HepG2 (cell line): ENCODE data around the gene RAB17. TPM values are rescaled to one million over a fixed set of nuclear protein-coding genes. Genes with fewer than 3 reads are reported as not detected.
A peak's percentile ranks its signal among the peaks of the same experiment; 100 is the strongest.

Source experiments
- ATAC-seq: fragments of 200-7000 bp; cut with Tn5 transposase; 3 replicates; pipeline ENCODE4 v1.9.1; 2020; ENCODE audit warnings: mild to moderate bottlenecking, moderate library complexity
- BruUV-seq: library from RNA; stranded (reverse); fragments of 400-500 nt; replicated peaks from 2 replicates; lab custom pipeline; 2021; lab: Mats Ljungman, UMichigan
- CTCF ChIA-PET: fragments of 300-600 bp; formaldehyde crosslinking; extraction: SDS; loops from one replicate; lab custom pipeline; 2021; ENCODE audit warnings: low total read pairs, inconsistent platforms, low intra/inter-chr PET ratio; lab: Yijun Ruan, JAX
- POLR2A ChIA-PET: fragments of 350-600 bp; sonication (Branson Sonifier 250); formaldehyde crosslinking; loops from one replicate; lab custom pipeline; 2020; ENCODE audit warnings: antibody characterized with exemption, inconsistent platforms; lab: Yijun Ruan, JAX
- DNase-seq: peaks from one replicate; pipeline ENCODE4 v3.0.0-alpha.2; 2015; ENCODE audit warnings: low spot score
- FAIRE-seq: peaks from 3 replicates; lab custom pipeline; 2011; peaks lifted over from hg19 to GRCh38; lab: Jason Lieb, UNC
- H2AFZ ChIP-seq: one replicate; pipeline ENCODE4 v1.6.1; 2011; ENCODE audit warnings: low read length, inconsistent platforms
- H3K27ac ChIP-seq: fragments of 300-600 bp; 3 replicates; pipeline ENCODE4 v1.8.0; 2011; ENCODE audit warnings: mixed run types, mild to moderate bottlenecking, mixed read lengths, low read length, inconsistent platforms; ENCODE audit not compliant: insufficient read depth; ENCODE audit errors: extremely low read length
- H3K27me3 ChIP-seq, 2 experiments: fragments of 200-600 bp in 1 of 2; 2 replicates in 1 of 2; 3 replicates in 1 of 2; pipeline versions ENCODE4 v1.6.0 to v1.8.0; 2011; ENCODE audit warnings: low read length in 2 of 2, mild to moderate bottlenecking in 2 of 2, moderate library complexity in 2 of 2, inconsistent platforms in 1 of 2; ENCODE audit not compliant: insufficient read depth in 2 of 2, control insufficient read depth in 1 of 2
- H3K36me3 ChIP-seq, 2 experiments: fragments of 200-600 bp in 1 of 2; replicated peaks in 1 of 2; 2 replicates in 1 of 2; 3 replicates in 1 of 2; pipeline versions ENCODE4 v1.5.1 to v1.8.0; 2011; ENCODE audit warnings: low read length in 2 of 2, inconsistent platforms in 1 of 2; ENCODE audit not compliant: insufficient read depth in 2 of 2, control insufficient read depth in 1 of 2
- H3K4me1 ChIP-seq: 2 replicates; pipeline ENCODE4 v1.5.1; 2012; ENCODE audit warnings: low read length, inconsistent platforms; ENCODE audit not compliant: insufficient read depth
- H3K4me2 ChIP-seq: 2 replicates; pipeline ENCODE4 v1.6.0; 2011; ENCODE audit warnings: low read depth, low read length, inconsistent platforms
- H3K4me3 ChIP-seq, 3 experiments: fragments of 200-600 bp in 1 of 3; sonication (generic), shearing (Covaris generic) in 1 of 3; replicated peaks in 1 of 3; 2 replicates each; pipeline ENCODE4 v1.5.1; 2011 to 2016; ENCODE audit warnings: low read length in 3 of 3, inconsistent platforms in 2 of 3, low read depth in 2 of 3, mild to moderate bottlenecking in 2 of 3, control low read depth in 1 of 3, mixed read lengths in 1 of 3; ENCODE audit not compliant: insufficient read depth in 1 of 3
- H3K79me2 ChIP-seq: one replicate; pipeline ENCODE4 v1.6.1; 2011; ENCODE audit warnings: low read length, inconsistent platforms; ENCODE audit not compliant: insufficient read depth
- H3K9ac ChIP-seq: 2 replicates; pipeline ENCODE4 v1.6.0; 2011; ENCODE audit warnings: mild to moderate bottlenecking, low read depth, low read length, inconsistent platforms; ENCODE audit not compliant: insufficient read depth
- H3K9me3 ChIP-seq: 2 replicates; pipeline ENCODE4 v1.5.1; 2012; ENCODE audit warnings: mild to moderate bottlenecking, low read length
- H4K20me1 ChIP-seq: 2 replicates; pipeline ENCODE4 v1.6.0; 2011; ENCODE audit warnings: inconsistent platforms, mild to moderate bottlenecking, low read length, moderate library complexity; ENCODE audit not compliant: insufficient read depth
- ATAD3A ChIP-seq: sonication (generic); formaldehyde crosslinking; IDR thresholded peaks from 2 replicates; pipeline ENCODE4 v1.4.0; 2020; ENCODE audit warnings: missing genetic modification reagents
- ATF1 ChIP-seq: IDR thresholded peaks from 2 replicates; pipeline ENCODE4 v1.6.1; 2016; ENCODE audit warnings: mild to moderate bottlenecking, control low read depth
- HNF4A ChIP-seq: sonication (generic); formaldehyde crosslinking; IDR thresholded peaks from 2 replicates; pipeline ENCODE4 v1.4.0; 2020; ENCODE audit warnings: missing genetic modification reagents
- NCOA2 ChIP-seq: sonication (generic); formaldehyde crosslinking; IDR thresholded peaks from 2 replicates; pipeline ENCODE4 v1.8.0; 2022; ENCODE audit warnings: inconsistent platforms
- NR2F2 ChIP-seq: IDR thresholded peaks from 2 replicates; pipeline ENCODE4 v1.6.1; 2012; ENCODE audit warnings: low read depth, inconsistent platforms, borderline replicate concordance
- NR2F6 ChIP-seq, 2 experiments: IDR thresholded peaks; 2 replicates each; pipeline ENCODE4 v1.6.1; 2016; ENCODE audit warnings: antibody characterized with exemption in 1 of 2, mild to moderate bottlenecking in 1 of 2
- RBFOX2 ChIP-seq: fragments of 200-400 bp; formaldehyde crosslinking; IDR thresholded peaks from 2 replicates; pipeline ENCODE4 v1.6.1; 2017; ENCODE audit warnings: low read depth, mild to moderate bottlenecking, low read length
- SALL1 ChIP-seq: sonication (generic); formaldehyde crosslinking; IDR thresholded peaks from 2 replicates; pipeline ENCODE4 v1.8.0; 2022; ENCODE audit warnings: mild to moderate bottlenecking, missing genetic modification reagents
- SAP130 ChIP-seq: IDR thresholded peaks from 2 replicates; pipeline ENCODE4 v1.6.1; 2016; ENCODE audit warnings: low read depth
- SOX13 ChIP-seq, 3 experiments: fragments of 450-650 bp in 1 of 3; sonication (generic) in 1 of 3; formaldehyde crosslinking in 1 of 3; IDR thresholded peaks in 2 of 3; conservative IDR thresholded peaks in 1 of 3; 2 replicates each; pipeline versions ENCODE4 v1.5.0 to v1.6.1; 2016 to 2020; ENCODE audit warnings: antibody characterized with exemption in 1 of 3, mild to moderate bottlenecking in 1 of 3, missing compliant biosample characterization in 1 of 3, missing genetic modification reagents in 1 of 3, moderate library complexity in 1 of 3
- SOX6 ChIP-seq, 2 experiments: fragments of 450-650 bp in 1 of 2; sonication (generic) in 1 of 2; formaldehyde crosslinking in 1 of 2; IDR thresholded peaks; 2 replicates each; pipeline versions ENCODE4 v1.4.0 to v1.6.1; 2017 to 2020; ENCODE audit warnings: antibody characterized with exemption in 1 of 2, mild to moderate bottlenecking in 1 of 2, missing genetic modification reagents in 1 of 2
- TARDBP ChIP-seq: sonication (generic); formaldehyde crosslinking; IDR thresholded peaks from 2 replicates; pipeline ENCODE4 v1.8.0; 2022; ENCODE audit warnings: mild to moderate bottlenecking, missing genetic modification reagents
- TEAD3 ChIP-seq: optimal IDR thresholded peaks from 2 replicates; pipeline ENCODE3; 2016; ENCODE audit warnings: borderline replicate concordance
- WIZ ChIP-seq: sonication (generic); formaldehyde crosslinking; IDR thresholded peaks from 2 replicates; pipeline ENCODE4 v1.5.1; 2020; ENCODE audit warnings: mild to moderate bottlenecking, missing genetic modification reagents
- ZNF292 ChIP-seq: sonication (generic); formaldehyde crosslinking; IDR thresholded peaks from 2 replicates; pipeline ENCODE4 v1.8.1; 2022; ENCODE audit warnings: mild to moderate bottlenecking, low read depth, missing genetic modification reagents, borderline replicate concordance
- ZNF776 ChIP-seq: sonication (generic); formaldehyde crosslinking; IDR thresholded peaks from 2 replicates; pipeline ENCODE4 v1.4.0; 2020; ENCODE audit warnings: mild to moderate bottlenecking, missing genetic modification reagents
- WGBS: methylation state at CpG from one replicate; pipeline ENCODE4 v1.1.6; 2017; ENCODE audit warnings: low lambda C conversion rate; 5-methylcytosine and 5-hydroxymethylcytosine counted together
- in situ Hi-C: cut with HindIII; loops from 2 replicates; pipeline ENCODE4 v1.10.0; 2017; ENCODE audit warnings: low pct_unique_long_range_greater_than_20kb; ENCODE audit not compliant: extremely low pct_ligation_motif_present
- intact Hi-C: fragments of 100-400 bp; cut with micrococcal nuclease; formaldehyde crosslinking; loops from one replicate; pipeline ENCODE4 v1.10.0; 2022; ENCODE audit not compliant: unreplicated experiment
- polyA plus RNA-seq, 8 experiments: library from polyadenylated mRNA; depleted of rRNA in 3 of 8; stranded (reverse) in 7 of 8; unstranded in 1 of 8; fragments of >200 nt; fragmentation: Illumina TruSeq in 4 of 8; extraction: Trizol in 4 of 8; gene quantifications; 2 replicates each; pipeline versions ENCODE4 v1.2.1 to v1.2.3, GENCODE V29; 2011 to 2016; ENCODE audit warnings: low read depth in 4 of 8, missing spikeins in 1 of 8, mixed read lengths in 1 of 8; ENCODE audit not compliant: insufficient read depth in 1 of 8
- total RNA-seq, 5 experiments: library from RNA; depleted of rRNA; stranded (reverse); fragments of >200 nt; fragmentation: Illumina TruSeq; extraction: Trizol; gene quantifications; 2 replicates each; pipeline ENCODE4 v1.2.3, GENCODE V29; 2016; ENCODE audit warnings: low read depth in 1 of 5
- TF ChIP-seq, protein P1 (sequence below): sonication (generic); formaldehyde crosslinking; IDR thresholded peaks from 2 replicates; pipeline ENCODE4 v1.5.0; 2020; ENCODE audit warnings: missing genetic modification reagents, mild to moderate bottlenecking, borderline replicate concordance
- TF ChIP-seq, protein P2 (sequence below): sonication (generic); formaldehyde crosslinking; IDR thresholded peaks from 2 replicates; pipeline ENCODE4; 2020; ENCODE audit warnings: missing genetic modification reagents, mild to moderate bottlenecking, borderline replicate concordance
- TF ChIP-seq, protein P3 (sequence below): sonication (generic); formaldehyde crosslinking; conservative IDR thresholded peaks from 2 replicates; pipeline ENCODE4 v1.8.1; 2023; ENCODE audit warnings: missing genetic modification reagents

Gene RAB17
- total and polyA plus RNA-seq, 2 of the 13 experiments (the other 11 are each of a cell fraction or from before 2014, with no cell fraction given) = 68.0 to 124 TPM

DNA sequence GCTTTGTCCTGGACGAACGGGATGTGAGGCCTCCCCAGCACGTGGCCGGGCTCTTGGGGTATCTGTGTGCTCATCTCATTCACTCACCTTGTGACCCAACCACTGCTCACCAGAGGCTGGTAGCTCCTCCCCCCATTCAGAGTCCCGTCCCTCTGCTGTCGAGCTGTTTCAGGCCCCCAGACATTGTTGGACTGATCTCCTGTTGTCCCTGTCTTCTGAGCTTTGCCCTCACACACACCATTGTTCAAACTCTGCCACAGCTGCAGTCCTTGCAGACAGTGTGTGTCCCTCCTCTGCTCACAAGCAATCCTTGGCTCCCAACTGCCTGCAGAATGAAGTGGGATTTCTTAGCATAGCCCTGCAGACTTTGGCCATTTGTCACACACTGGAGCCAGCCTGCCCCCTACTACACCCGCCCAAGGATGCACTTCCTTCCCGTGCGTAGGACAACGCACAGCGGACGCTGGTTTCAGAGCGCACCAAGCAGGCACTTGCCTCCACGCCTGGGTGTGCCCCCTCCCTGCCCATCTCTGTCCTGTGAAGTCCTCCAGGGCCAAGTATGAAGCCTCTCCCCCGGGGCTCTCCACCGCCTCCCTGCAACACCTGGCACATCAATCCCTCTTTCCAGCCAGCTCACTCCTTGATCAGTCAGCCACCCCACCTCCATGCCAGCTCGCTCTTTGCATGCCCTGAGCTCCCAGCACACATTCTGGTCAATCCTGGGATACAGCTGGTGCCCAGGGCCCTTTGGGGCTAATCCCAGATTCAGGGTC, 40.7 kb downstream of the RAB17 start (continued):
- 0 out of 2 replicates have a peak, but pooled peaks have one; percentile 10 for TF ChIP-seq NR2F6 (IDR thresholded peaks at IDR 0.05)
- no peak for TF ChIP-seq NR2F6 (CRISPR knock-in tag; IDR thresholded peaks at IDR 0.05)
- TF ChIP-seq ZNF292 = peak; percentile 94; the same call in 1 of the 2 replicates
- TF ChIP-seq SAP130 (CRISPR knock-in tag) = peak; percentile 17; the same call in 1 of the 2 replicates
- TF ChIP-seq SALL1 = peak; percentile 52; the same call in 1 of the 2 replicates
- TF ChIP-seq RBFOX2 = no peak
- peak; percentile 18 for TF ChIP-seq TEAD3 (CRISPR knock-in tag)
- TF ChIP-seq SOX6 (IDR thresholded peaks at IDR 0.05) = no peak
- peak; percentile 88 for TF ChIP-seq SOX6 (CRISPR knock-in tag; IDR thresholded peaks at IDR 0.05)
- TF ChIP-seq SOX13 (IDR thresholded peaks at IDR 0.05) = no peak
- peak in 1 of 2 experiments; percentile 84; a peak in 2 of 4 replicates for TF ChIP-seq SOX13 (CRISPR knock-in tag; conservative IDR thresholded peaks at IDR 0.05 in 1 of 2, IDR thresholded peaks at IDR 0.05 in 1 of 2)
- peak; percentile 57; the same call in 1 of the 2 replicates for TF ChIP-seq WIZ
- peak; percentile 77 for TF ChIP-seq HNF4A (CRISPR knock-in tag)
- TF ChIP-seq NR2F2 = no peak

DNA sequence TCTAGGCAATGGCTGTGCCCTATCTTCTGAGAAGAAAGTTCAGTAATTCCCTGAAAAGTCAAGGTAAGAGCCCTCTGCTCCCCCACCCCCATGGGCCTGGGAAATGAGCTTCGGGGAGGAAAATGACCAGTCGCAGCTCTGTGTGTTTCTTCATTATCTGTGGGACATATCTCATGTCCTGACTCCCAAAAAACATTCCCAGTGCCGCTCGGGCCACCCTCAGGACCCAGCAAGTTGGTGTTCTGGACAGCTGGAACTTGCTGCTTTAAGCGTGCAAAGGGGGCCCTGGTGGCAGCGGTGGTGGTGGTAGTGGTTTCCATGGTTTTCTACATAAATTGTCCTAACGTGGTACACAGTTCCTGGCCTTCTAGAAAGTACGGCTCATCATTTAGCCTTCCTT, 41.3 kb downstream of the RAB17 start:
- intact Hi-C loops = no loop called here
- POLR2A ChIA-PET = no interaction called here
- Histone ChIP-seq H3K27ac (no peak overlapping the region), H3K9me3 (no peaks in the 10 kb centered on the region), H4K20me1 (no peaks in the 10 kb centered on the region), H3K27me3 (peaks cover 7 to 34% of the 10 kb centered on the region in 2 experiments; a peak in 4 of 5 replicates), H3K9ac (no peak overlapping the region), H3K36me3 (no peaks in the 10 kb centered on the region), H3K79me2 (no peaks in the 10 kb centered on the region), H3K4me2 (peak overlapping the region; percentile 22; the same call in 1 of the 2 replicates), H2AFZ (no peak overlapping the region), H3K4me1 (peaks cover 49% of the 10 kb centered on the region), H3K4me3 (no peak overlapping the region)
- in situ Hi-C loops = no loop called here
- BruUV-seq = no TSS peak
- WGBS = 45% methylated on average over 8 of the region's 8 CpGs
- no peak for DNase-seq
- no peak for ATAC-seq
- FAIRE-seq = no peak
- CTCF ChIA-PET = no interaction called here
- 0 out of 2 replicates have a peak, but pooled peaks have one; percentile 10 for TF ChIP-seq ATAD3A
- no peak for TF ChIP-seq ATF1
- TF ChIP-seq TARDBP = 0 out of 2 replicates have a peak, but pooled peaks have one; percentile 29
- TF ChIP-seq, protein P1, sequence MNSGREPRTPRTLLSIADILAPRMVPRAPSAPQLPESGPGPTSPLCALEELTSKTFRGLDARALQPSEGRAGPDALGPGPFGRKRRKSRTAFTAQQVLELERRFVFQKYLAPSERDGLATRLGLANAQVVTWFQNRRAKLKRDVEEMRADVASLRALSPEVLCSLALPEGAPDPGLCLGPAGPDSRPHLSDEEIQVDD (CRISPR knock-in tag) = no peak
- TF ChIP-seq, protein P2, sequence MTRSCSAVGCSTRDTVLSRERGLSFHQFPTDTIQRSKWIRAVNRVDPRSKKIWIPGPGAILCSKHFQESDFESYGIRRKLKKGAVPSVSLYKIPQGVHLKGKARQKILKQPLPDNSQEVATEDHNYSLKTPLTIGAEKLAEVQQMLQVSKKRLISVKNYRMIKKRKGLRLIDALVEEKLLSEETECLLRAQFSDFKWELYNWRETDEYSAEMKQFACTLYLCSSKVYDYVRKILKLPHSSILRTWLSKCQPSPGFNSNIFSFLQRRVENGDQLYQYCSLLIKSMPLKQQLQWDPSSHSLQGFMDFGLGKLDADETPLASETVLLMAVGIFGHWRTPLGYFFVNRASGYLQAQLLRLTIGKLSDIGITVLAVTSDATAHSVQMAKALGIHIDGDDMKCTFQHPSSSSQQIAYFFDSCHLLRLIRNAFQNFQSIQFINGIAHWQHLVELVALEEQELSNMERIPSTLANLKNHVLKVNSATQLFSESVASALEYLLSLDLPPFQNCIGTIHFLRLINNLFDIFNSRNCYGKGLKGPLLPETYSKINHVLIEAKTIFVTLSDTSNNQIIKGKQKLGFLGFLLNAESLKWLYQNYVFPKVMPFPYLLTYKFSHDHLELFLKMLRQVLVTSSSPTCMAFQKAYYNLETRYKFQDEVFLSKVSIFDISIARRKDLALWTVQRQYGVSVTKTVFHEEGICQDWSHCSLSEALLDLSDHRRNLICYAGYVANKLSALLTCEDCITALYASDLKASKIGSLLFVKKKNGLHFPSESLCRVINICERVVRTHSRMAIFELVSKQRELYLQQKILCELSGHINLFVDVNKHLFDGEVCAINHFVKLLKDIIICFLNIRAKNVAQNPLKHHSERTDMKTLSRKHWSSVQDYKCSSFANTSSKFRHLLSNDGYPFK (CRISPR knock-in tag) = no peak
- no peak for TF ChIP-seq NCOA2
- no peak for TF ChIP-seq ZNF776 (CRISPR knock-in tag)
- TF ChIP-seq, protein P3, sequence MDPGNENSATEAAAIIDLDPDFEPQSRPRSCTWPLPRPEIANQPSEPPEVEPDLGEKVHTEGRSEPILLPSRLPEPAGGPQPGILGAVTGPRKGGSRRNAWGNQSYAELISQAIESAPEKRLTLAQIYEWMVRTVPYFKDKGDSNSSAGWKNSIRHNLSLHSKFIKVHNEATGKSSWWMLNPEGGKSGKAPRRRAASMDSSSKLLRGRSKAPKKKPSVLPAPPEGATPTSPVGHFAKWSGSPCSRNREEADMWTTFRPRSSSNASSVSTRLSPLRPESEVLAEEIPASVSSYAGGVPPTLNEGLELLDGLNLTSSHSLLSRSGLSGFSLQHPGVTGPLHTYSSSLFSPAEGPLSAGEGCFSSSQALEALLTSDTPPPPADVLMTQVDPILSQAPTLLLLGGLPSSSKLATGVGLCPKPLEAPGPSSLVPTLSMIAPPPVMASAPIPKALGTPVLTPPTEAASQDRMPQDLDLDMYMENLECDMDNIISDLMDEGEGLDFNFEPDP (CRISPR knock-in tag) = 0 out of 2 replicates have a peak, but pooled peaks have one; percentile 13
